Measurements from ENCODE around the gene FAM221A.

Gene FAM221A

GRCh38 chr7:23662984-23663313, 17.1 kb upstream of the FAM221A start:
- H3K79me2 ChIP-seq (ENCODE audit: insufficient read depth, low read length) = no peaks in the 10 kb centered on the region
- H3K4me3 ChIP-seq (ENCODE audit: low read depth in 1 of 2, low read length in 2 of 2) = no peak overlapping the region
- no peak overlapping the region for H2AFZ ChIP-seq (ENCODE audit: low read depth, low read length)
- no peaks in the 10 kb centered on the region for H4K20me1 ChIP-seq (ENCODE audit: insufficient read depth, low read length)
- no peaks in the 10 kb centered on the region for H3K4me1 ChIP-seq (ENCODE audit: insufficient read depth, low read length)
- DNase-seq (no peak), ATAC-seq (ENCODE audit: insufficient read depth, low read depth) (no peak)
- H3K27me3 ChIP-seq (ENCODE audit: insufficient read depth, low read length, poor library complexity) = no peaks in the 10 kb centered on the region
- H3K36me3 ChIP-seq (ENCODE audit: insufficient read depth, low read length) = no peaks in the 10 kb centered on the region
- no peak overlapping the region for H3K27ac ChIP-seq (ENCODE audit: low read length)
- H3K4me2 ChIP-seq (ENCODE audit: insufficient read depth, low read length) = no peak overlapping the region
- H3K9me3 ChIP-seq (ENCODE audit: insufficient read depth, low read length, severe bottlenecking) = peaks cover 5% of the 10 kb centered on the region
- TF ChIP-seq EZH2 (IDR thresholded peaks at IDR 0.05; ENCODE audit: borderline replicate concordance, low read depth, low read length, severe bottlenecking) = no peak
- TF ChIP-seq, protein P1, sequence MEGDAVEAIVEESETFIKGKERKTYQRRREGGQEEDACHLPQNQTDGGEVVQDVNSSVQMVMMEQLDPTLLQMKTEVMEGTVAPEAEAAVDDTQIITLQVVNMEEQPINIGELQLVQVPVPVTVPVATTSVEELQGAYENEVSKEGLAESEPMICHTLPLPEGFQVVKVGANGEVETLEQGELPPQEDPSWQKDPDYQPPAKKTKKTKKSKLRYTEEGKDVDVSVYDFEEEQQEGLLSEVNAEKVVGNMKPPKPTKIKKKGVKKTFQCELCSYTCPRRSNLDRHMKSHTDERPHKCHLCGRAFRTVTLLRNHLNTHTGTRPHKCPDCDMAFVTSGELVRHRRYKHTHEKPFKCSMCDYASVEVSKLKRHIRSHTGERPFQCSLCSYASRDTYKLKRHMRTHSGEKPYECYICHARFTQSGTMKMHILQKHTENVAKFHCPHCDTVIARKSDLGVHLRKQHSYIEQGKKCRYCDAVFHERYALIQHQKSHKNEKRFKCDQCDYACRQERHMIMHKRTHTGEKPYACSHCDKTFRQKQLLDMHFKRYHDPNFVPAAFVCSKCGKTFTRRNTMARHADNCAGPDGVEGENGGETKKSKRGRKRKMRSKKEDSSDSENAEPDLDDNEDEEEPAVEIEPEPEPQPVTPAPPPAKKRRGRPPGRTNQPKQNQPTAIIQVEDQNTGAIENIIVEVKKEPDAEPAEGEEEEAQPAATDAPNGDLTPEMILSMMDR (IDR thresholded peaks at IDR 0.05; ENCODE audit: borderline replicate concordance, extremely low read depth, low read length, poor library complexity, severe bottlenecking) = no peak
- no peak overlapping the region for H3K9ac ChIP-seq (ENCODE audit: low read depth, low read length)

GRCh38 chr7:23664122-23664521, 15.9 kb upstream of the FAM221A start:
- ATAC-seq (ENCODE audit: insufficient read depth, low read depth) (no peak), DNase-seq (no peak)
- Histone ChIP-seq H3K4me2 (ENCODE audit: insufficient read depth, low read length) (no peak overlapping the region), H4K20me1 (ENCODE audit: insufficient read depth, low read length) (no peaks in the 10 kb centered on the region), H3K36me3 (ENCODE audit: insufficient read depth, low read length) (no peaks in the 10 kb centered on the region), H3K79me2 (ENCODE audit: insufficient read depth, low read length) (no peaks in the 10 kb centered on the region), H3K27me3 (ENCODE audit: insufficient read depth, low read length, poor library complexity) (no peaks in the 10 kb centered on the region), H3K9ac (ENCODE audit: low read depth, low read length) (no peak overlapping the region), H3K9me3 (ENCODE audit: insufficient read depth, low read length, severe bottlenecking) (no peaks in the 10 kb centered on the region), H3K4me3 (ENCODE audit: low read depth in 1 of 2, low read length in 2 of 2) (no peak overlapping the region), H3K4me1 (ENCODE audit: insufficient read depth, low read length) (no peaks in the 10 kb centered on the region), H3K27ac (ENCODE audit: low read length) (no peak overlapping the region), H2AFZ (ENCODE audit: low read depth, low read length) (no peak overlapping the region)
- TF ChIP-seq, protein P1 (IDR thresholded peaks at IDR 0.05; ENCODE audit: borderline replicate concordance, extremely low read depth, low read length, poor library complexity, severe bottlenecking) = no peak
- TF ChIP-seq EZH2 (IDR thresholded peaks at IDR 0.05; ENCODE audit: borderline replicate concordance, low read depth, low read length, severe bottlenecking) = no peak

GRCh38 chr7:23672033-23672432, 8.0 kb upstream of the FAM221A start:
- Histone ChIP-seq H3K27me3 (ENCODE audit: insufficient read depth, low read length, poor library complexity) (no peaks in the 10 kb centered on the region), H3K79me2 (ENCODE audit: insufficient read depth, low read length) (no peaks in the 10 kb centered on the region), H3K4me1 (ENCODE audit: insufficient read depth, low read length) (no peaks in the 10 kb centered on the region), H3K9me3 (ENCODE audit: insufficient read depth, low read length, severe bottlenecking) (no peaks in the 10 kb centered on the region), H3K36me3 (ENCODE audit: insufficient read depth, low read length) (no peaks in the 10 kb centered on the region), H3K27ac (ENCODE audit: low read length) (no peak overlapping the region), H4K20me1 (ENCODE audit: insufficient read depth, low read length) (no peaks in the 10 kb centered on the region), H3K4me2 (ENCODE audit: insufficient read depth, low read length) (no peak overlapping the region), H2AFZ (ENCODE audit: low read depth, low read length) (no peak overlapping the region), H3K4me3 (ENCODE audit: low read depth in 1 of 2, low read length in 2 of 2) (no peak overlapping the region), H3K9ac (ENCODE audit: low read depth, low read length) (no peak overlapping the region)
- TF ChIP-seq, protein P1 (IDR thresholded peaks at IDR 0.05; ENCODE audit: borderline replicate concordance, extremely low read depth, low read length, poor library complexity, severe bottlenecking) = no peak
- no peak for TF ChIP-seq EZH2 (IDR thresholded peaks at IDR 0.05; ENCODE audit: borderline replicate concordance, low read depth, low read length, severe bottlenecking)
- no peak for DNase-seq
- ATAC-seq (ENCODE audit: insufficient read depth, low read depth) = no peak

All from DND-41 (cell line).